Measurements from ENCODE around the gene TICAM1.

DNA sequence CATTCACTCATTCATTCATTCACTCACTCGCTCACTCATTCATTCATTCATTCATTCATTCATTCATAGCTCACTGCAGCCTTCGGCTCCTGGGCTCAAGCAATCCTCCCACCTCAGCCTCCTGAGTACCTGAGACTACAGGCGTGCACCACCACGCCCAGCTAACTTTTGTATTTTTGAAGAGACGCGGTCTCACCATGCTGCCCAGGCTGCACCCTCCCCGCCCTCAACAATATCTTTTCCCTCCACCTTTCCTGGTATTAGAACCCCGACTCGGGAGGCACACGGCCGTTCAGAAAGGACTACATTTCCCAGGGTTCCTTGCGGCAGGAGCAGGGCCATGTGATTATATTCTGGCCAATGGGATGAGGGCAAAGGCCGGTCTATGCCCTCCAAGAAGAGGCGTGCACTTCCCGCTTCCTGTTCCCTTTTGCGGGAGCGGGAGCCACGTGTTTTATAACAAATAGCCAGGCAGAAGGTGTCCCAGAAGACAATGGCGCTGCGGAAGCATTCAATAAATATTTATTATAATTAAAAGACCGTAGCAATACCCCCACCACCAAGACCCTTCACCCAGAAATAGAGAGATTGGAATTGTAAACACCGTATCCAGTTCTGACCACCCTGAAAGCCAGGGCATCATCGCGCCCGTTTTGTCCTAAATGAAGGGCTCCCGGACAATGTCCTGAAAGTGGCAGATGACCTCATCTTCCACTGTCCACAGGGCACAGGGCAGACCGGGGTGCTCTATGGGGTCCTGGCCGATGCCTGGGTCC is 15.9 kb downstream of the TICAM1 start:
- TF ChIP-seq, protein P1, sequence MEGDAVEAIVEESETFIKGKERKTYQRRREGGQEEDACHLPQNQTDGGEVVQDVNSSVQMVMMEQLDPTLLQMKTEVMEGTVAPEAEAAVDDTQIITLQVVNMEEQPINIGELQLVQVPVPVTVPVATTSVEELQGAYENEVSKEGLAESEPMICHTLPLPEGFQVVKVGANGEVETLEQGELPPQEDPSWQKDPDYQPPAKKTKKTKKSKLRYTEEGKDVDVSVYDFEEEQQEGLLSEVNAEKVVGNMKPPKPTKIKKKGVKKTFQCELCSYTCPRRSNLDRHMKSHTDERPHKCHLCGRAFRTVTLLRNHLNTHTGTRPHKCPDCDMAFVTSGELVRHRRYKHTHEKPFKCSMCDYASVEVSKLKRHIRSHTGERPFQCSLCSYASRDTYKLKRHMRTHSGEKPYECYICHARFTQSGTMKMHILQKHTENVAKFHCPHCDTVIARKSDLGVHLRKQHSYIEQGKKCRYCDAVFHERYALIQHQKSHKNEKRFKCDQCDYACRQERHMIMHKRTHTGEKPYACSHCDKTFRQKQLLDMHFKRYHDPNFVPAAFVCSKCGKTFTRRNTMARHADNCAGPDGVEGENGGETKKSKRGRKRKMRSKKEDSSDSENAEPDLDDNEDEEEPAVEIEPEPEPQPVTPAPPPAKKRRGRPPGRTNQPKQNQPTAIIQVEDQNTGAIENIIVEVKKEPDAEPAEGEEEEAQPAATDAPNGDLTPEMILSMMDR (IDR thresholded peaks at IDR 0.05), result no peak
- no peak for TF ChIP-seq POLR2A (IDR thresholded peaks at IDR 0.05)

Measured in breast epithelium (tissue), 3 donors.